WTC11 (cell line): ENCODE results near the gene FERMT1. TPM values are rescaled to one million over a fixed set of nuclear protein-coding genes. Genes with fewer than 3 reads are reported as not detected.

Experiments used
- ATAC-seq: fragments of 200-7000 bp; cut with Tn5 transposase; 2 replicates; pipeline ENCODE4 v1.10.0; 2021; ENCODE audit warnings: mild to moderate bottlenecking, moderate library complexity
- CTCF ChIA-PET: fragments of 300-600 bp; sonication (Branson Sonifier 250); formaldehyde crosslinking; loops from one replicate; lab custom pipeline; 2021; ENCODE audit warnings: antibody characterized with exemption; lab: Charles Lee
- POLR2A ChIA-PET: fragments of 350-600 bp; sonication (Branson Sonifier 250); formaldehyde crosslinking; loops from one replicate; lab custom pipeline; 2021; ENCODE audit warnings: antibody characterized with exemption; lab: Charles Lee
- DNase-seq: peaks from one replicate; pipeline ENCODE4 v3.0.0; 2021; ENCODE audit warnings: low spot score
- H3K27ac Mint-ChIP-seq: 2 replicates; pipeline ENCODE4 v1.8.0; 2021; ENCODE audit warnings: mixed read lengths
- H3K27me3 Mint-ChIP-seq: 2 replicates; pipeline ENCODE4 v1.8.0; 2021; ENCODE audit warnings: low read depth, mild to moderate bottlenecking, moderate library complexity, mixed read lengths
- H3K36me3 Mint-ChIP-seq: 2 replicates; pipeline ENCODE4 v1.8.0; 2021; ENCODE audit warnings: mixed read lengths
- H3K4me1 Mint-ChIP-seq: 2 replicates; pipeline ENCODE4 v1.8.0; 2022; ENCODE audit warnings: mixed read lengths
- H3K4me3 Mint-ChIP-seq: 2 replicates; pipeline ENCODE4 v1.8.0; 2021; ENCODE audit warnings: mild to moderate bottlenecking, moderate library complexity, mixed read lengths
- H3K9me3 Mint-ChIP-seq: 2 replicates; pipeline ENCODE4 v1.8.0; 2021; ENCODE audit warnings: mixed read lengths
- ARID4B ChIP-seq: sonication (generic); formaldehyde crosslinking; IDR thresholded peaks from 2 replicates; pipeline ENCODE4 v1.8.0; 2023; ENCODE audit warnings: missing genetic modification reagents, mild to moderate bottlenecking, borderline replicate concordance
- ATF3 ChIP-seq: sonication (generic); formaldehyde crosslinking; conservative IDR thresholded peaks from 2 replicates; pipeline ENCODE4 v1.8.1; 2022; ENCODE audit warnings: mild to moderate bottlenecking, missing genetic modification reagents
- CBFB ChIP-seq: sonication (generic); formaldehyde crosslinking; IDR thresholded peaks from 2 replicates; pipeline ENCODE4 v1.8.1; 2022; ENCODE audit warnings: mild to moderate bottlenecking, low read depth, missing genetic modification reagents
- GRHL2 ChIP-seq: fragments of 250-450 bp; sonication (Bioruptor Pico); IDR thresholded peaks from 2 replicates; pipeline ENCODE4 v1.8.0; 2022; ENCODE audit warnings: mild to moderate bottlenecking, moderate library complexity; ENCODE audit not compliant: insufficient replicate concordance, severe bottlenecking
- IRF1 ChIP-seq: sonication (generic); formaldehyde crosslinking; IDR thresholded peaks from 2 replicates; pipeline ENCODE4 v1.8.0; 2023; ENCODE audit warnings: missing genetic modification reagents
- JUN ChIP-seq: sonication (generic); formaldehyde crosslinking; IDR thresholded peaks from 2 replicates; pipeline ENCODE4 v1.8.0; 2023; ENCODE audit warnings: mild to moderate bottlenecking, missing genetic modification reagents
- MXD4 ChIP-seq: fragments of 250-450 bp; sonication (Bioruptor Pico); IDR thresholded peaks from 2 replicates; pipeline ENCODE4 v1.8.0; 2021; ENCODE audit warnings: mild to moderate bottlenecking, moderate library complexity, borderline replicate concordance
- NFE2L1 ChIP-seq: sonication (generic); formaldehyde crosslinking; IDR thresholded peaks from 2 replicates; pipeline ENCODE4 v1.8.1; 2023; ENCODE audit warnings: missing genetic modification reagents
- PRDM15 ChIP-seq: sonication (generic); formaldehyde crosslinking; IDR thresholded peaks from 2 replicates; pipeline ENCODE4 v1.8.0; 2022; ENCODE audit warnings: missing genetic modification reagents
- SMAD4 ChIP-seq: sonication (generic); formaldehyde crosslinking; IDR thresholded peaks from 2 replicates; pipeline ENCODE4 v1.8.0; 2022; ENCODE audit warnings: mild to moderate bottlenecking, missing genetic modification reagents
- TEAD4 ChIP-seq: sonication (generic); formaldehyde crosslinking; IDR thresholded peaks from 2 replicates; pipeline ENCODE4 v1.8.0; 2022; ENCODE audit warnings: mild to moderate bottlenecking, missing genetic modification reagents
- ZNF263 ChIP-seq: sonication (generic); formaldehyde crosslinking; IDR thresholded peaks from 2 replicates; pipeline ENCODE4 v1.8.1; 2022; ENCODE audit warnings: low read depth, mild to moderate bottlenecking, moderate library complexity, missing genetic modification reagents
- total RNA-seq: library from RNA; stranded (reverse); gene quantifications from 3 replicates; pipeline ENCODE4 v1.2.3, GENCODE V29; 2021
- TF ChIP-seq, protein P1 (sequence below): sonication (generic); formaldehyde crosslinking; IDR thresholded peaks from 2 replicates; pipeline ENCODE4 v1.8.1; 2022; ENCODE audit warnings: missing genetic modification reagents, borderline replicate concordance
- TF ChIP-seq, protein P2 (sequence below): sonication (generic); formaldehyde crosslinking; IDR thresholded peaks from 2 replicates; pipeline ENCODE4 v1.8.1; 2022; ENCODE audit warnings: low read depth, missing genetic modification reagents, borderline replicate concordance

The FERMT1 gene
- total RNA-seq, 1 experiment from 2014 or later = 23.0 TPM

DNA sequence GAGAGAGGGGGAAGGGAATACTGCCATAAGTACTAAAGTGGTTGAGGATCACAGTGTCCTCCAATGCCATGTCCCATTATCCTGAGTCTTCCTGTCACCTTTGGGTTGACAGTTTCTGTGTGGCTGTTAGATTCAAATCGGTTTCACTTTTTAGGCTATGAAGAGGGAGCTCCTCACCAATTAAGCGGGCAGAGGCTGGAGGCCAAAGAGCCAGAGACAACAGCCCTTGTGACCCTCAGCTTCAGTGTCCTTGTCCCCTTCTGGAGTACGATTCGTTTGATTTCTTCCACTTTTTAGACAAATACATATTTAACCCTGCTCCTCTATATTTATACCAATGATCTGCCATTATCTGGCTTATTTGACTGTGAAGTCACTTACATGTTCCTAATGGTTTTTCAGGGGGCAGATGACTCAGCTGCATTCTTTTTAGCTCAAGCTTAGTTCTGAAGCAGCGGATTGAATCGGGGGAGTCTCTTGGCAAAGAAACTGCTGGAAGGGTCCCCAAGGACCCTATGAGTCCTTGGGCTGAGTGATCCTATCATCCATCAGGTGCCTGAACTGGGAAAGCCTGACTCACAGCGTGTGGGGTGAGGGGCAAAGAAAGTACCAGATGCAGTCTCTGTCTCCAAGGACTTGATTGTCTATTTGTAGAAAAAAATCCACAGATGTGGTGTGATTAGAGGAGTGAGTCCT is 18.2 kb downstream of the FERMT1 start:
- Mint-ChIP-seq H3K4me1 (no peaks in the 10 kb centered on the region), H3K27me3 (no peaks in the 10 kb centered on the region), H3K36me3 (peaks cover 33% of the 10 kb centered on the region), H3K4me3 (no peak overlapping the region), H3K27ac (no peak overlapping the region), H3K9me3 (no peaks in the 10 kb centered on the region)
- DNase-seq (no peak), ATAC-seq (no peak)
- ChIA-PET CTCF (no interaction called here), POLR2A (no interaction called here)
- TF ChIP-seq PRDM15 (no peak), IRF1 (no peak), SMAD4 (CRISPR knock-in tag) (no peak), ARID4B (CRISPR knock-in tag) (no peak), NFE2L1 (no peak), CBFB (CRISPR knock-in tag) (no peak), MXD4 (CRISPR knock-in tag) (no peak), GRHL2 (CRISPR knock-in tag) (no peak), ZNF263 (CRISPR knock-in tag) (no peak), ATF3 (CRISPR knock-in tag) (no peak), TEAD4 (no peak), JUN (no peak)
- TF ChIP-seq, protein P1, sequence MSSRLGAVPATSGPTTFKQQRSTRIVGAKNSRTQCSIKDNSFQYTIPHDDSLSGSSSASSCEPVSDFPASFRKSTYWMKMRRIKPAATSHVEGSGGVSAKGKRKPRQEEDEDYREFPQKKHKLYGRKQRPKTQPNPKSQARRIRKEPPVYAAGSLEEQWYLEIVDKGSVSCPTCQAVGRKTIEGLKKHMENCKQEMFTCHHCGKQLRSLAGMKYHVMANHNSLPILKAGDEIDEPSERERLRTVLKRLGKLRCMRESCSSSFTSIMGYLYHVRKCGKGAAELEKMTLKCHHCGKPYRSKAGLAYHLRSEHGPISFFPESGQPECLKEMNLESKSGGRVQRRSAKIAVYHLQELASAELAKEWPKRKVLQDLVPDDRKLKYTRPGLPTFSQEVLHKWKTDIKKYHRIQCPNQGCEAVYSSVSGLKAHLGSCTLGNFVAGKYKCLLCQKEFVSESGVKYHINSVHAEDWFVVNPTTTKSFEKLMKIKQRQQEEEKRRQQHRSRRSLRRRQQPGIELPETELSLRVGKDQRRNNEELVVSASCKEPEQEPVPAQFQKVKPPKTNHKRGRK (CRISPR knock-in tag) = no peak
- TF ChIP-seq, protein P2, sequence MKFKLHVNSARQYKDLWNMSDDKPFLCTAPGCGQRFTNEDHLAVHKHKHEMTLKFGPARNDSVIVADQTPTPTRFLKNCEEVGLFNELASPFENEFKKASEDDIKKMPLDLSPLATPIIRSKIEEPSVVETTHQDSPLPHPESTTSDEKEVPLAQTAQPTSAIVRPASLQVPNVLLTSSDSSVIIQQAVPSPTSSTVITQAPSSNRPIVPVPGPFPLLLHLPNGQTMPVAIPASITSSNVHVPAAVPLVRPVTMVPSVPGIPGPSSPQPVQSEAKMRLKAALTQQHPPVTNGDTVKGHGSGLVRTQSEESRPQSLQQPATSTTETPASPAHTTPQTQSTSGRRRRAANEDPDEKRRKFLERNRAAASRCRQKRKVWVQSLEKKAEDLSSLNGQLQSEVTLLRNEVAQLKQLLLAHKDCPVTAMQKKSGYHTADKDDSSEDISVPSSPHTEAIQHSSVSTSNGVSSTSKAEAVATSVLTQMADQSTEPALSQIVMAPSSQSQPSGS (CRISPR knock-in tag) = no peak
